ENCODE data around the gene SOX1.

SOX1 gene

GRCh38 chr13:112072534-112073244, 5.7 kb downstream of the SOX1 start:
- DNase-seq (ENCODE audit: low read depth in 2 of 2) = no peak

- no peak for DNase-seq (ENCODE audit: low read depth in 2 of 2)
Observed at GRCh38 chr13:112073245-112074138, 6.5 kb downstream of the SOX1 start.

- DNase-seq (ENCODE audit: low read depth in 2 of 2) = no peak
Observed at GRCh38 chr13:112074139-112074865, 7.4 kb downstream of the SOX1 start.

- no peak for DNase-seq (ENCODE audit: low read depth in 2 of 2)
Observed at GRCh38 chr13:112077729-112078128, 10.8 kb downstream of the SOX1 start.

- DNase-seq (ENCODE audit: low read depth in 2 of 2) = no peak
Observed at GRCh38 chr13:112078216-112078615, 11.3 kb downstream of the SOX1 start.

- no peak for DNase-seq (ENCODE audit: low read depth in 2 of 2)
Observed at GRCh38 chr13:112078879-112079531, 12.1 kb downstream of the SOX1 start.

GRCh38 chr13:112079696-112080095, 12.7 kb downstream of the SOX1 start:
- DNase-seq (ENCODE audit: low read depth in 2 of 2) = no peak

- no peak for DNase-seq (ENCODE audit: low read depth in 2 of 2)
Observed at GRCh38 chr13:112083971-112084370, 17.0 kb downstream of the SOX1 start.

GRCh38 chr13:112092453-112092852, 25.5 kb downstream of the SOX1 start:
- no peak for DNase-seq (ENCODE audit: low read depth in 2 of 2)

GRCh38 chr13:112095354-112095753, 28.4 kb downstream of the SOX1 start:
- no peak for DNase-seq (ENCODE audit: low read depth in 2 of 2)

GRCh38 chr13:112096959-112097358, 30.0 kb downstream of the SOX1 start:
- DNase-seq (ENCODE audit: low read depth in 2 of 2) = no peak

GRCh38 chr13:112097770-112098169, 30.8 kb downstream of the SOX1 start:
- DNase-seq (ENCODE audit: low read depth in 2 of 2) = no peak

- no peak for DNase-seq (ENCODE audit: low read depth in 2 of 2)
Observed at GRCh38 chr13:112098699-112099098, 31.8 kb downstream of the SOX1 start.

- DNase-seq (ENCODE audit: low read depth in 2 of 2) = no peak
Observed at GRCh38 chr13:112101360-112101930, 34.5 kb downstream of the SOX1 start.

- no peak for DNase-seq (ENCODE audit: low read depth in 2 of 2)
Observed at GRCh38 chr13:112102243-112102642, 35.3 kb downstream of the SOX1 start.

GRCh38 chr13:112103260-112103838, 36.4 kb downstream of the SOX1 start:
- no peak for DNase-seq (ENCODE audit: low read depth in 2 of 2)

- no peak for DNase-seq (ENCODE audit: low read depth in 2 of 2)
Observed at GRCh38 chr13:112103961-112104880, 37.3 kb downstream of the SOX1 start.

- DNase-seq (ENCODE audit: low read depth in 2 of 2) = no peak
Observed at GRCh38 chr13:112104881-112105234, 37.9 kb downstream of the SOX1 start.

GRCh38 chr13:112105244-112105681, 38.3 kb downstream of the SOX1 start:
- DNase-seq (ENCODE audit: low read depth in 2 of 2) = no peak

- DNase-seq (ENCODE audit: low read depth in 2 of 2) = no peak
Observed at GRCh38 chr13:112105892-112106291, 38.9 kb downstream of the SOX1 start.
